HG03108 (cell line): ENCODE measurements around the gene CPE.
"Not testable (repeated sequence)": the region's sequence is repeated elsewhere in the genome, so short reads cannot be mapped to it uniquely, and the experiment has no call there.

Experiments used
- ATAC-seq: cut with Tn5 transposase; IDR thresholded peaks from one replicate; pipeline ENCODE4 v1.9.1; 2021; ENCODE audit warnings: moderate library complexity; ENCODE audit not compliant: unreplicated experiment

The CPE gene

GRCh38 chr4:165378745-165379677 lies at the start of gene CPE:
TSS of gene CPE (plus strand) at chr4:165379008. CDS start at chr4:165379222, 214 bp downstream.
- ATAC-seq, result peak; percentile 87

- no peak for ATAC-seq
Observed at GRCh38 chr4:165330071-165330470, 48.7 kb upstream of the CPE start.

GRCh38 chr4:165330666-165331065 lies 48.1 kb upstream of the CPE start:
- ATAC-seq, result no peak

- no peak for ATAC-seq
Observed at GRCh38 chr4:165331359-165331758, 47.4 kb upstream of the CPE start.

- no peak for ATAC-seq
Observed at GRCh38 chr4:165331823-165332222, 47.0 kb upstream of the CPE start.

GRCh38 chr4:165332502-165332901 lies 46.3 kb upstream of the CPE start:
- no peak for ATAC-seq

GRCh38 chr4:165335163-165335703 lies 43.6 kb upstream of the CPE start:
- ATAC-seq, result no peak

GRCh38 chr4:165336743-165337142 lies 42.1 kb upstream of the CPE start:
- ATAC-seq, result no peak

GRCh38 chr4:165342340-165342739 lies 36.5 kb upstream of the CPE start:
- not testable (repeated sequence) for ATAC-seq

- no peak for ATAC-seq
Observed at GRCh38 chr4:165343353-165344191, 35.2 kb upstream of the CPE start.

GRCh38 chr4:165345666-165346417 lies 33.0 kb upstream of the CPE start:
- no peak for ATAC-seq

- ATAC-seq, result no peak
Observed at GRCh38 chr4:165347647-165348569, 30.9 kb upstream of the CPE start.

- no peak for ATAC-seq
Observed at GRCh38 chr4:165351359-165352130, 27.3 kb upstream of the CPE start.

- ATAC-seq, result no peak
Observed at GRCh38 chr4:165355900-165356300, 22.9 kb upstream of the CPE start.

- ATAC-seq, result no peak
Observed at GRCh38 chr4:165359506-165359905, 19.3 kb upstream of the CPE start.

- no peak for ATAC-seq
Observed at GRCh38 chr4:165360041-165360695, 18.6 kb upstream of the CPE start.

- no peak for ATAC-seq
Observed at GRCh38 chr4:165360985-165361670, 17.7 kb upstream of the CPE start.

- ATAC-seq, result no peak
Observed at GRCh38 chr4:165361810-165362209, 17.0 kb upstream of the CPE start.
